Lung microvascular endothelial cell (primary cell): Measurements from ENCODE around the gene DQX1. TPM values are rescaled to one million over a fixed set of nuclear protein-coding genes. Genes with fewer than 3 reads are reported as not detected.

Experiments used
- DNase-seq, 2 donors: peaks; one replicate each; pipeline versions ENCODE4 v3.0.0 to v3.0.0-alpha.2; 2010; ENCODE audit warnings: low read depth in 2 of 2
- total RNA-seq: library from RNA; depleted of rRNA; stranded (reverse); fragments of >200 nt; gene quantifications from 2 replicates; pipeline ENCODE4 v1.2.1, GENCODE V29; 2014

DQX1 gene
- total RNA-seq, 1 donor from 2014 or later = not detected

- DNase-seq = no peak
Measured at GRCh38 chr2:74512744-74513604, 13.1 kb downstream of the DQX1 start.

GRCh38 chr2:74511104-74511989 lies 14.7 kb downstream of the DQX1 start:
- no peak for DNase-seq

- no peak for DNase-seq
Measured at GRCh38 chr2:74510272-74510671, 15.8 kb downstream of the DQX1 start.

GRCh38 chr2:74507926-74508520 lies 18.0 kb downstream of the DQX1 start:
- peak in 1 of 2 donors; percentile 24 for DNase-seq

- DNase-seq = peak; percentile 97 to 98
Measured at GRCh38 chr2:74507145-74507925, 18.7 kb downstream of the DQX1 start, which contains the start of gene PCGF1. Gene PCGF1 (minus strand): TSS chr2:74507695. CDS start chr2:74507668, 27 bp downstream.

GRCh38 chr2:74505448-74506246 lies 20.4 kb downstream of the DQX1 start:
- DNase-seq = no peak

GRCh38 chr2:74504591-74504990 lies 21.4 kb downstream of the DQX1 start:
- no peak for DNase-seq

GRCh38 chr2:74503506-74504475 lies 22.2 kb downstream of the DQX1 start:
- DNase-seq = no peak

- peak; percentile 23 to 89 for DNase-seq
Measured at GRCh38 chr2:74502720-74503505, 23.1 kb downstream of the DQX1 start.

GRCh38 chr2:74502147-74502719 lies 23.8 kb downstream of the DQX1 start:
- peak in 1 of 2 donors; percentile 19 for DNase-seq

- no peak for DNase-seq
Measured at GRCh38 chr2:74501335-74502071, 24.5 kb downstream of the DQX1 start.

GRCh38 chr2:74500578-74500946 lies 25.5 kb downstream of the DQX1 start:
- no peak for DNase-seq

- no peak for DNase-seq
Measured at GRCh38 chr2:74499940-74500577, 26.0 kb downstream of the DQX1 start.

- peak in 1 of 2 donors; percentile 18 for DNase-seq
Measured at GRCh38 chr2:74499267-74499939, 26.6 kb downstream of the DQX1 start, which contains the start of gene LBX2. Gene LBX2 (minus strand): TSS chr2:74499603. CDS start chr2:74499537, 66 bp downstream.

GRCh38 chr2:74498500-74499266 lies 27.3 kb downstream of the DQX1 start:
- DNase-seq = peak in 1 of 2 donors; percentile 20
